ENCODE data around the gene DACT2. TPM values are rescaled to one million over a fixed set of nuclear protein-coding genes. Genes with fewer than 3 reads are reported as not detected.

The DACT2 gene
- total RNA-seq, 4 donors from 2014 or later, result 0.24 TPM; not detected in 3

- ATAC-seq, result no peak
- in situ Hi-C loops (cut with MboI; ENCODE audit: low sequenced_read_pairs in 4 of 4) (no loop called here), intact Hi-C loops (cut with DNase I; ENCODE audit: low total_unique reads) (no loop called here)
- H3K27ac ChIP-seq, result no peak overlapping the region
- DNase-seq, result no peak
- H3K4me3 ChIP-seq, result no peak overlapping the region
- H3K27me3 ChIP-seq, result peaks cover 8 to 19% (median 8%) of the 10 kb centered on the region in 3 donors
- H3K4me1 ChIP-seq, result no peaks in the 10 kb centered on the region
- no peaks in the 10 kb centered on the region for H3K36me3 ChIP-seq
- no peaks in the 10 kb centered on the region for H3K9me3 ChIP-seq
- TF ChIP-seq CTCF (IDR thresholded peaks at IDR 0.05 in 4 of 5, conservative IDR thresholded peaks at IDR 0.05 in 1 of 5) (no peak), POLR2A (IDR thresholded peaks at IDR 0.05) (no peak)
Observed at GRCh38 chr6:168345896-168346754, 26.5 kb upstream of the DACT2 start.

GRCh38 chr6:168345266-168345665, 25.7 kb upstream of the DACT2 start:
- no peak for TF ChIP-seq POLR2A (IDR thresholded peaks at IDR 0.05)
- TF ChIP-seq CTCF (IDR thresholded peaks at IDR 0.05 in 4 of 5, conservative IDR thresholded peaks at IDR 0.05 in 1 of 5), result no peak
- Histone ChIP-seq H3K4me3 (no peak overlapping the region), H3K4me1 (no peaks in the 10 kb centered on the region), H3K36me3 (no peaks in the 10 kb centered on the region), H3K9me3 (no peaks in the 10 kb centered on the region), H3K27me3 (peaks cover 8 to 16% (median 8%) of the 10 kb centered on the region in 3 donors), H3K27ac (no peak overlapping the region)
- ATAC-seq (no peak), DNase-seq (no peak)
- in situ Hi-C loops (cut with MboI; ENCODE audit: low sequenced_read_pairs in 4 of 4) (no loop called here), intact Hi-C loops (cut with DNase I; ENCODE audit: low total_unique reads) (no loop called here)

GRCh38 chr6:168344338-168344737, 24.8 kb upstream of the DACT2 start:
- Histone ChIP-seq H3K9me3 (no peaks in the 10 kb centered on the region), H3K36me3 (no peaks in the 10 kb centered on the region), H3K4me1 (no peaks in the 10 kb centered on the region), H3K4me3 (no peak overlapping the region), H3K27me3 (peaks cover 8 to 16% (median 8%) of the 10 kb centered on the region in 3 donors), H3K27ac (no peak overlapping the region)
- DNase-seq (no peak), ATAC-seq (no peak)
- no peak for TF ChIP-seq POLR2A (IDR thresholded peaks at IDR 0.05)
- TF ChIP-seq CTCF (IDR thresholded peaks at IDR 0.05 in 4 of 5, conservative IDR thresholded peaks at IDR 0.05 in 1 of 5), result no peak
- intact Hi-C loops (cut with DNase I; ENCODE audit: low total_unique reads), result no loop called here
- in situ Hi-C loops (cut with MboI; ENCODE audit: low sequenced_read_pairs in 4 of 4), result no loop called here

- Histone ChIP-seq H3K27ac (no peak overlapping the region), H3K4me1 (no peaks in the 10 kb centered on the region), H3K36me3 (no peaks in the 10 kb centered on the region), H3K4me3 (no peak overlapping the region), H3K27me3 (peaks cover 8 to 16% (median 8%) of the 10 kb centered on the region in 3 donors), H3K9me3 (no peaks in the 10 kb centered on the region)
- TF ChIP-seq CTCF (IDR thresholded peaks at IDR 0.05 in 4 of 5, conservative IDR thresholded peaks at IDR 0.05 in 1 of 5) (no peak), POLR2A (IDR thresholded peaks at IDR 0.05) (no peak)
- DNase-seq, result no peak
- intact Hi-C loops (cut with DNase I; ENCODE audit: low total_unique reads) (no loop called here), in situ Hi-C loops (cut with MboI; ENCODE audit: low sequenced_read_pairs in 4 of 4) (no loop called here)
- no peak for ATAC-seq
Observed at GRCh38 chr6:168343239-168344150, 23.9 kb upstream of the DACT2 start.

Data from gastrocnemius medialis (tissue), 4 donors.